ENCODE measurements around the gene AARS2.

GRCh38 chr6:44309631-44310030 lies 3.5 kb downstream of the AARS2 start:
- no peak for TF ChIP-seq POLR2A (IDR thresholded peaks at IDR 0.05; ENCODE audit: low read depth, low read length)
- no peak for TF ChIP-seq CTCF (conservative IDR thresholded peaks at IDR 0.05; ENCODE audit: low read depth, low read length)
- TF ChIP-seq USF2 (IDR thresholded peaks at IDR 0.05; ENCODE audit: low read depth, low read length), result no peak
- no peak for TF ChIP-seq CEBPB (IDR thresholded peaks at IDR 0.05; ENCODE audit: low read depth, low read length)
- no peak for TF ChIP-seq RAD21 (IDR thresholded peaks at IDR 0.05; ENCODE audit: low read length)
- TF ChIP-seq RFX5 (IDR thresholded peaks at IDR 0.05; ENCODE audit: low read depth, low read length), result no peak

Data from IMR-90 (cell line).